SK-N-SH (cell line): ENCODE data around the gene SIL1.

ENCODE experiments used
- CHD2 ChIP-seq: fragments of 150-350 bp; IDR thresholded peaks from 2 replicates; pipeline ENCODE4 v1.6.1; 2018; ENCODE audit warnings: low read length; ENCODE audit not compliant: partially characterized antibody
- CTCF ChIP-seq: fragments of 200-600 bp; sonication (generic); IDR thresholded peaks from 2 replicates; pipeline ENCODE4 v1.6.1; 2017; ENCODE audit warnings: antibody characterized with exemption, mild to moderate bottlenecking, moderate library complexity
- FOXJ3 ChIP-seq: sonication (generic); formaldehyde crosslinking; IDR thresholded peaks from 2 replicates; pipeline ENCODE4 v1.5.1; 2020; ENCODE audit warnings: mild to moderate bottlenecking, missing genetic modification reagents
- POLR2AphosphoS5 ChIP-seq: IDR thresholded peaks from 2 replicates; pipeline ENCODE4 v1.6.1; 2012; ENCODE audit warnings: low read depth, low read length

GRCh38 chr5:139137697-139138096 lies 60.5 kb downstream of the SIL1 start:
- TF ChIP-seq CTCF (peak; percentile 48), POLR2AphosphoS5 (no peak), FOXJ3 (CRISPR knock-in tag) (no peak), CHD2 (no peak)
